Neural crest cell (in vitro differentiated cells): Measurements from ENCODE around the gene SLC9B2. TPM values are rescaled to one million over a fixed set of nuclear protein-coding genes. Genes with fewer than 3 reads are reported as not detected.

ENCODE experiments used
- DNase-seq: peaks from one replicate; pipeline ENCODE4 v3.0.0; 2021; ENCODE audit warnings: low read depth, mixed read lengths, low spot score
- H3K27ac Mint-ChIP-seq: one replicate; pipeline ENCODE4 v1.8.0; 2021; ENCODE audit warnings: mild to moderate bottlenecking, mixed read lengths; ENCODE audit not compliant: unreplicated experiment
- H3K27me3 Mint-ChIP-seq: 2 replicates; pipeline ENCODE4 v1.8.0; 2021; ENCODE audit warnings: low read depth, mild to moderate bottlenecking, mixed read lengths
- H3K36me3 Mint-ChIP-seq: 2 replicates; pipeline ENCODE4 v1.8.0; 2021; ENCODE audit warnings: low read depth, mild to moderate bottlenecking, mixed read lengths
- H3K4me1 Mint-ChIP-seq: 2 replicates; pipeline ENCODE4 v1.8.0; 2021; ENCODE audit warnings: mixed read lengths
- H3K4me3 Mint-ChIP-seq: one replicate; pipeline ENCODE4 v1.8.0; 2021; ENCODE audit warnings: mild to moderate bottlenecking, mixed read lengths
- H3K9me3 Mint-ChIP-seq: 2 replicates; pipeline ENCODE4 v1.8.0; 2021; ENCODE audit warnings: mixed read lengths
- total RNA-seq: library from RNA; stranded (reverse); gene quantifications from 2 replicates; pipeline ENCODE4 v1.2.1, GENCODE V29; 2021
- TF ChIP-seq, protein P1 (sequence below): fragments of 200-600 bp; sonication (generic); conservative IDR thresholded peaks from 2 replicates; pipeline ENCODE4 v1.5.0; 2021; ENCODE audit warnings: antibody characterized with exemption, mild to moderate bottlenecking

The SLC9B2 gene
- total RNA-seq, 1 donor from 2014 or later = 21.6 TPM

DNA sequence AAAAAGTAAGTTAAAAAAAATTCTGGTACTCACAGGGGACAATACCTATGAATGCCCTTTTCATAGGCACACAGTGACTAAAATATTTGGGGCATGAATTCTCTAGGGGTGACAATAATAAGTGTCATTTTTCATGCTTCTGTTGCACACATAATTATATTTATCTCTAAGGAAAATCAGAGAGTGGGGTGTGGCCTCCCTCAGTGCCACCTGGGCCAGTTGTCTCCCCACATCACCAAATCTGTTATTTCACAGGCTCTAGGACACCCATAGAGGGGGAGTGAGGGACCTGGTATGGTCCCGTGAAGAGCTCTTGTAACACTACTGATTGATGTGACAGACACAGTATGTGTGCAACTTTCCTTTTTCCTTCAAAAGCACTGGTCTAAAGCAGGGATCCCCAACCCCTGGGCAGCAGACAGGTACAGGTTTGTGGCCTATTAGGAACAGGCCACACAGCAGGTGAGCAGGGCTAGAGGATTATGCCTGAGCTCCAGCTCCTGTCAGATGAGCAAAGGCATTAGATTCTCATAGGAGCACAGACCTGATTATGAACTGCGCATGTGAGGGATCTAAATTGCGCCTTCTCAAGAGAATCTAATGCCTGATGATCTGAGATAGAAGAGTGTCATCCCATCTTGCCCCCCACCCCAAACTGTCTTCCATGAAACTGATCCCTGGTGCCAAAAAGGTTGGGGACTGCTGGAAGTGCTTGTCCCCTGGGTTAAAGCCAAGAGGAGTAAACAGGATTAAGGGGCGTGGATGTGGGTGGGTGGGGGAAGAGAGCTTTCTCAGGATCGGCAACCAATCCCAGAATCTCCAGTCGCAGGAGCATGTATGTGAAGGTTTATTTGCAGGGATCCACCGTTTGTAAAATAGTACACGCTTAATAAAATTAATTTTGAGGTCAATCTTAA lies 57.9 kb downstream of the SLC9B2 start:
- H3K9me3 Mint-ChIP-seq = peaks cover 3% of the 10 kb centered on the region
- TF ChIP-seq, protein P1, sequence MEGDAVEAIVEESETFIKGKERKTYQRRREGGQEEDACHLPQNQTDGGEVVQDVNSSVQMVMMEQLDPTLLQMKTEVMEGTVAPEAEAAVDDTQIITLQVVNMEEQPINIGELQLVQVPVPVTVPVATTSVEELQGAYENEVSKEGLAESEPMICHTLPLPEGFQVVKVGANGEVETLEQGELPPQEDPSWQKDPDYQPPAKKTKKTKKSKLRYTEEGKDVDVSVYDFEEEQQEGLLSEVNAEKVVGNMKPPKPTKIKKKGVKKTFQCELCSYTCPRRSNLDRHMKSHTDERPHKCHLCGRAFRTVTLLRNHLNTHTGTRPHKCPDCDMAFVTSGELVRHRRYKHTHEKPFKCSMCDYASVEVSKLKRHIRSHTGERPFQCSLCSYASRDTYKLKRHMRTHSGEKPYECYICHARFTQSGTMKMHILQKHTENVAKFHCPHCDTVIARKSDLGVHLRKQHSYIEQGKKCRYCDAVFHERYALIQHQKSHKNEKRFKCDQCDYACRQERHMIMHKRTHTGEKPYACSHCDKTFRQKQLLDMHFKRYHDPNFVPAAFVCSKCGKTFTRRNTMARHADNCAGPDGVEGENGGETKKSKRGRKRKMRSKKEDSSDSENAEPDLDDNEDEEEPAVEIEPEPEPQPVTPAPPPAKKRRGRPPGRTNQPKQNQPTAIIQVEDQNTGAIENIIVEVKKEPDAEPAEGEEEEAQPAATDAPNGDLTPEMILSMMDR = no peak
- no peaks in the 10 kb centered on the region for H3K27me3 Mint-ChIP-seq
- peak overlapping the region; percentile 97 for H3K27ac Mint-ChIP-seq
- no peak for DNase-seq
- peaks cover 13% of the 10 kb centered on the region for H3K4me1 Mint-ChIP-seq
- H3K36me3 Mint-ChIP-seq = peaks cover 7% of the 10 kb centered on the region
- H3K4me3 Mint-ChIP-seq = peak overlapping the region; percentile 88

DNA sequence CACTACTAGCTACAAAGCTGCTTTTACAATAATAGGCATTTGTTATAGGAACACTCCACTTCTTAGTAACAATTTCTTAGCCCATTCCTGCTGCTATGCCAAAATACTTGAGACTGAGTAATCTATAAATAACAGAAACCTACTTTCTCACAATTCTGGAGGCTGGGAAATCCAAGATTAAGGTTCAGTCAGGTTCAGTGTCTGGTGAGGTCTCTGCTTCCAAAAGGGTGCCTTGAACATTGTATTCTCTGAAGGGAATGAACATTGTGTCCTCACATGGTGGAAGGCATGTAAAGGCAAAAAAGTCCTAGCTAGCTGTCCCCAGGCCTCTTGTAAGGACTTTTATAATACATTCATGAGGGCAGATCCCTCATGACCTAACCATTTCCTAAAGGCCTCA lies 64.0 kb downstream of the SLC9B2 start:
- DNase-seq = no peak
- Mint-ChIP-seq H3K27me3 (no peaks in the 10 kb centered on the region), H3K27ac (no peak overlapping the region), H3K4me3 (no peak overlapping the region), H3K36me3 (no peaks in the 10 kb centered on the region), H3K9me3 (no peaks in the 10 kb centered on the region), H3K4me1 (no peaks in the 10 kb centered on the region)
- TF ChIP-seq, protein P1 = no peak

DNA sequence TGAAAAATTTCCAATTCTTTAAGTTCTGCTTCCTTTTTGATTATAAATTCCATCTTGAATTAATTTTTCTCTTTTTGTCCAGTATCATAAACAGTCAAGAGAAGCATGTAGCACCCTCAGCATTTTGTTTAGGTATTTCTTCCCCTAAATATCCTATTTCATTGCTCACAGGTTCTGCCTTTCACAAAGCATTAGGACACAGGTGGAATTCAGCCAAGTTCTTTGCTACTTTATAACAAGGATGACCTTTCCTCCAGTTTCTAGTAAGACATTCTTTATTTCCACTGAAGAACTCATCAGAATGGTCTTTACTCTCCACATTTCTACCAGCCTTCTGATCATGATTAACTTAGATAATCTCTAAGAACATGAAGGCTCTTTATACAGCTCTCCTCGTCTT lies 64.5 kb downstream of the SLC9B2 start:
- Mint-ChIP-seq H3K27ac (no peak overlapping the region), H3K4me3 (no peak overlapping the region), H3K36me3 (no peaks in the 10 kb centered on the region), H3K4me1 (no peaks in the 10 kb centered on the region), H3K9me3 (no peaks in the 10 kb centered on the region), H3K27me3 (no peaks in the 10 kb centered on the region)
- TF ChIP-seq, protein P1 = no peak
- no peak for DNase-seq

DNA sequence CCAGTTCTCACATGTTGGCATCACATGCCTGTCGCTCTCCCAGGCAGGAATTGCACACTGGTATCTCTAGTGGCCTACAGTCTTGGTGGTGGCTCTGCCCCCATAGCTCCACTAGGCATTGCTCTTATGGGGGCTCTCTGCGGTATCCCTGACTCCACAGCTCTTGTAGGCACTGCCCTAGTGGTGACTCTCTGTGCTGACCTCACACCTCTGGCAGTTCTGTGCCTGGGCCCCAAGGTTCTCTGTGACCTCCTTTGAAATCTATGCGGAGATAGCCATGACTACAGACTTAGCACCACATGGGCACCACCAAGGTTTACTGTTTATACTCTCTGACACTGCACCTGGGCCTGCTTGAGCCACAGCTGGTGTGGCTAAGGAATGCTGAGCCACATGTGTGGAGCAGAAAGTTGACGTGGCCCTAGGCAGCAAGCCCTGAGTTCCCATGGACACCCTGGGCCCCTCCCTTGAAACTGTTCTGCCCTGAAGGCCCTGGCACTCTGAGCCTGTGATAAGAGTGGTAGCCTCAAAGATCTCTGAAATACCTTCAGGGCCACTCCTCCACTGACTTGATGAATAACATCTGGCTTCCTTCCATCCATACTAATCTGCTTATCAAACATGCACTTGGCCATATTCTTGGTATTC lies 65.1 kb downstream of the SLC9B2 start:
- H3K36me3 Mint-ChIP-seq = no peaks in the 10 kb centered on the region
- no peaks in the 10 kb centered on the region for H3K9me3 Mint-ChIP-seq
- H3K4me1 Mint-ChIP-seq = no peaks in the 10 kb centered on the region
- H3K27me3 Mint-ChIP-seq = no peaks in the 10 kb centered on the region
- H3K27ac Mint-ChIP-seq = no peak overlapping the region
- TF ChIP-seq, protein P1 = no peak
- H3K4me3 Mint-ChIP-seq = no peak overlapping the region
- DNase-seq = no peak

DNA sequence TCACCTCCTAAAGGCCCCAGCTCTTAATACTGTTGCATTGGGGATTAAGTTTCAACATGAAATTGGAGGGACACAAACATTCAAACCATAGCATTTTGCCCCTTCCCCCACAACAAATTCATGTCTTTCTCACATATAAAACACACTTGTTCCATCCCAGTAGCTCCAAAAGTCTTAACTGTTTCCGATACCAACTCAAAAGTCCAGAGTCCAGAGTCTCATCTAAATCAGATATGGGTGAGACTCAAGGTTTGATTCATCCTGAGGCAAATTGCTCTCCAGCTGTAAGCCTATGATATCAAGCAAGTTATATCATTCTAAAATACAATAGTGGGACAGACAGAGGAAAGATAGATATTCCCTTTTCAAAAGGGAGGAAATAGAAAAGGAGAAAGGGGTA lies 65.8 kb downstream of the SLC9B2 start:
- DNase-seq = no peak
- no peak overlapping the region for H3K4me3 Mint-ChIP-seq
- no peaks in the 10 kb centered on the region for H3K27me3 Mint-ChIP-seq
- TF ChIP-seq, protein P1 = no peak
- no peak overlapping the region for H3K27ac Mint-ChIP-seq
- H3K36me3 Mint-ChIP-seq = no peaks in the 10 kb centered on the region
- H3K4me1 Mint-ChIP-seq = no peaks in the 10 kb centered on the region
- H3K9me3 Mint-ChIP-seq = no peaks in the 10 kb centered on the region
